ENCODE measurements around the gene SENP3. TPM values are rescaled to one million over a fixed set of nuclear protein-coding genes. Genes with fewer than 3 reads are reported as not detected.

Gene SENP3
- total RNA-seq, 1 experiment from 2014 or later: 83.1 TPM

GRCh38 chr17:7513850-7514419 lies 47.8 kb upstream of the SENP3 start:
- H4K91ac ChIP-seq (ENCODE audit: insufficient read length, low read depth, low read length): no peak overlapping the region
- no peak overlapping the region for H2BK15ac ChIP-seq (ENCODE audit: low read depth, low read length)
- no peak overlapping the region for H2BK20ac ChIP-seq (ENCODE audit: low read depth, low read length, poor library complexity, severe bottlenecking)
- no peaks in the 10 kb centered on the region for H4K20me1 ChIP-seq (ENCODE audit: control insufficient read depth, insufficient read depth, insufficient read length)
- no peak overlapping the region for H3K27ac ChIP-seq (ENCODE audit: insufficient read length, low read depth, low read length)
- no peak overlapping the region for H2BK5ac ChIP-seq (ENCODE audit: insufficient read length, low read length)
- no peak overlapping the region for H3T11ph ChIP-seq (ENCODE audit: low read length)
- no peaks in the 10 kb centered on the region for H3K23me2 ChIP-seq (ENCODE audit: insufficient read length, low read depth, low read length, poor library complexity, severe bottlenecking)
- H3K56ac ChIP-seq (ENCODE audit: insufficient read length, low read depth, low read length): no peak overlapping the region
- no peaks in the 10 kb centered on the region for H3K9me3 Mint-ChIP-seq
- no peak for DNase-seq
- no peak overlapping the region for H4K8ac ChIP-seq (replicated peaks; ENCODE audit: insufficient read length, low read depth, low read length)
- H3K9ac ChIP-seq (ENCODE audit: extremely low read depth, insufficient read length, low read length): no peak overlapping the region
- no peaks in the 10 kb centered on the region for H3K79me2 ChIP-seq (ENCODE audit: insufficient read depth, low read length)
- H3K27ac Mint-ChIP-seq: peak overlapping the region in 1 of 3 experiments; percentile 83; a peak in 1 of 7 replicates
- H3K4me1 Mint-ChIP-seq: no peaks in the 10 kb centered on the region
- H2BK120ac ChIP-seq (ENCODE audit: low read depth, low read length, poor library complexity, severe bottlenecking): no peak overlapping the region
- no peak overlapping the region for H3K4me2 ChIP-seq (ENCODE audit: insufficient read depth, insufficient read length, low read length)
- no peaks in the 10 kb centered on the region for H3K4me1 ChIP-seq (ENCODE audit: insufficient read depth, low read length)
- no peaks in the 10 kb centered on the region for H3K9me3 ChIP-seq (ENCODE audit: control insufficient read depth, low read depth, low read length)
- H3K14ac ChIP-seq (ENCODE audit: insufficient read depth, low read length): no peak overlapping the region
- no peak overlapping the region for H2BK12ac ChIP-seq (ENCODE audit: insufficient read length, low read depth, low read length)
- no peak overlapping the region for H2AK5ac ChIP-seq (ENCODE audit: insufficient read length, low read length)
- H3K36me3 Mint-ChIP-seq (ENCODE audit: insufficient read depth in 1 of 3, low read depth in 3 of 3): peaks cover 30 to 62% (median 53%) of the 10 kb centered on the region in 3 experiments
- no peaks in the 10 kb centered on the region for H3K27me3 Mint-ChIP-seq (ENCODE audit: low read depth)
- H3K4me3 Mint-ChIP-seq: no peak overlapping the region; a peak in 1 of 5 replicates
- no peak overlapping the region for H4K5ac ChIP-seq (ENCODE audit: insufficient read length, low read depth, low read length)
- no peaks in the 10 kb centered on the region for H3K79me1 ChIP-seq (ENCODE audit: insufficient read depth, low read depth, low read length, poor library complexity, severe bottlenecking)
- no peak for TF ChIP-seq CTCF (conservative IDR thresholded peaks at IDR 0.05)
- no peak overlapping the region for H3K18ac ChIP-seq (ENCODE audit: insufficient read length, low read depth, low read length)
- H3K27me3 ChIP-seq (ENCODE audit: insufficient read depth, low read length): no peaks in the 10 kb centered on the region
- H3K23ac ChIP-seq (ENCODE audit: insufficient read length, low read depth, low read length): no peak overlapping the region
- no peak overlapping the region for H2AFZ ChIP-seq (ENCODE audit: low read length)
- no CpG with 5 or more reads among the region's 17 CpGs for WGBS (ENCODE audit: extremely low coverage, insufficient read length, low lambda C conversion rate)
- no peak overlapping the region for H3K4ac ChIP-seq (ENCODE audit: low read depth, low read length)
